Neuronal stem cell (in vitro differentiated cells): ENCODE measurements around the gene EHBP1L1.
A peak's percentile ranks its signal among the peaks of the same experiment; 100 is the strongest.

Experiments
- DNase-seq: peaks from one replicate; pipeline ENCODE4 v3.0.0-alpha.2; 2013; ENCODE audit warnings: low spot score
- H2AFZ ChIP-seq: one replicate; pipeline ENCODE4 v1.6.1; 2013; ENCODE audit warnings: mild to moderate bottlenecking, low read length, inconsistent platforms
- H2AK5ac ChIP-seq: 2 replicates; pipeline ENCODE4 v1.6.1; 2013; ENCODE audit warnings: low read depth, mild to moderate bottlenecking, inconsistent platforms, low read length, moderate library complexity, mixed read lengths
- H2BK120ac ChIP-seq: 2 replicates; pipeline ENCODE4 v1.6.1; 2013; ENCODE audit warnings: low read depth, mild to moderate bottlenecking, inconsistent platforms, low read length, moderate library complexity, mixed read lengths
- H2BK12ac ChIP-seq: one replicate; pipeline ENCODE4 v1.6.1; 2013; ENCODE audit warnings: low read length, inconsistent platforms
- H2BK15ac ChIP-seq: 2 replicates; pipeline ENCODE4 v1.6.1; 2013; ENCODE audit warnings: mild to moderate bottlenecking, low read length, inconsistent platforms, mixed read lengths
- H2BK5ac ChIP-seq: one replicate; pipeline ENCODE4 v1.6.1; 2013; ENCODE audit warnings: inconsistent platforms, mild to moderate bottlenecking, low read length, moderate library complexity
- H3K14ac ChIP-seq: one replicate; pipeline ENCODE4 v1.6.1; 2013; ENCODE audit warnings: low read length, inconsistent platforms
- H3K18ac ChIP-seq: 2 replicates; pipeline ENCODE4 v1.6.1; 2013; ENCODE audit warnings: low read length, inconsistent platforms
- H3K23ac ChIP-seq: 2 replicates; pipeline ENCODE4 v1.6.1; 2013; ENCODE audit warnings: low read depth, mild to moderate bottlenecking, mixed read lengths, low read length, inconsistent platforms; ENCODE audit not compliant: poor library complexity
- H3K27ac ChIP-seq: replicated peaks from 3 replicates; pipeline ENCODE4 v1.5.1; 2013; ENCODE audit warnings: low read length, inconsistent platforms
- H3K27me3 ChIP-seq, 3 experiments: 2 replicates each; pipeline ENCODE4 v1.6.1; 2013; ENCODE audit warnings: low read length in 3 of 3, mild to moderate bottlenecking in 2 of 3, inconsistent platforms in 1 of 3, low read depth in 1 of 3, mixed read lengths in 1 of 3, moderate library complexity in 1 of 3; ENCODE audit not compliant: control insufficient read depth in 3 of 3, insufficient read depth in 3 of 3
- H3K36me3 ChIP-seq, 2 donors: replicated peaks in 1 of 2; 2 replicates each; pipeline ENCODE4 v1.6.1; 2013; ENCODE audit warnings: low read length in 2 of 2; ENCODE audit not compliant: control insufficient read depth in 2 of 2, insufficient read depth in 2 of 2
- H3K4ac ChIP-seq: 2 replicates; pipeline ENCODE4 v1.6.1; 2013; ENCODE audit warnings: inconsistent platforms, mild to moderate bottlenecking, low read length, moderate library complexity
- H3K4me1 ChIP-seq, 2 donors: 1 replicate in 1 of 2; 2 replicates in 1 of 2; pipeline ENCODE4 v1.6.1; 2013; ENCODE audit warnings: low read length in 2 of 2, low read depth in 1 of 2; ENCODE audit not compliant: control insufficient read depth in 2 of 2, insufficient read depth in 1 of 2
- H3K4me2 ChIP-seq: one replicate; pipeline ENCODE4 v1.6.1; 2013; ENCODE audit warnings: mild to moderate bottlenecking, low read length, inconsistent platforms; ENCODE audit not compliant: insufficient read depth, poor library complexity, severe bottlenecking
- H3K4me3 ChIP-seq, 2 donors: 2 replicates each; pipeline ENCODE4 v1.5.1; 2013; ENCODE audit warnings: low read length in 2 of 2, mild to moderate bottlenecking in 2 of 2, inconsistent platforms in 1 of 2, moderate library complexity in 1 of 2
- H3K79me1 ChIP-seq: one replicate; pipeline ENCODE4 v1.6.1; 2013; ENCODE audit warnings: low read depth, mild to moderate bottlenecking, inconsistent platforms, low read length, moderate library complexity
- H3K9ac ChIP-seq: one replicate; pipeline ENCODE4 v1.6.1; 2013; ENCODE audit warnings: mild to moderate bottlenecking, low read depth, low read length, inconsistent platforms; ENCODE audit not compliant: poor library complexity
- H3K9me3 ChIP-seq, 2 donors: replicated peaks in 1 of 2; 2 replicates each; pipeline versions ENCODE3 to v1.6.1; 2013; ENCODE audit warnings: low read length in 2 of 2, mild to moderate bottlenecking in 2 of 2, inconsistent platforms in 1 of 2, low read depth in 1 of 2, mixed read lengths in 1 of 2, moderate library complexity in 1 of 2; ENCODE audit not compliant: control insufficient read depth in 2 of 2, insufficient read depth in 1 of 2
- H4K8ac ChIP-seq: one replicate; pipeline ENCODE4 v1.6.1; 2013; ENCODE audit warnings: low read depth, mild to moderate bottlenecking, inconsistent platforms, low read length, moderate library complexity
- H4K91ac ChIP-seq: one replicate; pipeline ENCODE4 v1.6.1; 2013; ENCODE audit warnings: low read length, low read depth, mild to moderate bottlenecking, inconsistent platforms; ENCODE audit not compliant: poor library complexity
- WGBS, 2 donors: extraction: QIAGEN DNeasy Blood & Tissue Kit; methylation state at CpG; one replicate each; pipeline ENCODE4 v1.1.7; 2013; ENCODE audit warnings: missing lambda C conversion rate in 2 of 2, mixed read lengths in 1 of 2; ENCODE audit not compliant: insufficient read length in 2 of 2, insufficient replicate concordance in 1 of 2; ENCODE audit errors: extremely low coverage in 2 of 2; 5-methylcytosine and 5-hydroxymethylcytosine counted together

Gene EHBP1L1

GRCh38 chr11:65576867-65577755, 1.3 kb downstream of the EHBP1L1 start:
- Histone ChIP-seq H2BK5ac (no peak overlapping the region), H3K4me2 (no peak overlapping the region), H3K27ac (no peak overlapping the region), H3K9me3 (no peaks in the 10 kb centered on the region), H3K18ac (peak overlapping the region; percentile 40), H3K4me1 (peaks cover 19 to 34% of the 10 kb centered on the region in 2 donors), H3K27me3 (peaks cover 0 to 25% (median 3%) of the 10 kb centered on the region in 3 experiments), H2AFZ (no peak overlapping the region), H3K23ac (peak overlapping the region; percentile 11), H2BK120ac (no peak overlapping the region), H3K36me3 (peaks cover 4 to 16% of the 10 kb centered on the region in 2 donors), H3K9ac (peak overlapping the region; percentile 27), H4K8ac (no peak overlapping the region), H2AK5ac (peak overlapping the region; percentile 72), H2BK12ac (no peak overlapping the region), H3K14ac (peak overlapping the region; percentile 27), H4K91ac (no peak overlapping the region), H2BK15ac (peak overlapping the region; percentile 0), H3K4ac (no peak overlapping the region), H3K4me3 (no peak overlapping the region), H3K79me1 (peaks cover 5% of the 10 kb centered on the region)
- WGBS, 2 donors = no CpG with 5 or more reads among the region's 18 CpGs
- DNase-seq = no peak

- Histone ChIP-seq H3K27me3 (peaks cover 0 to 25% (median 3%) of the 10 kb centered on the region in 3 experiments), H3K14ac (no peak overlapping the region), H2BK120ac (no peak overlapping the region), H3K9ac (no peak overlapping the region), H3K4me2 (no peak overlapping the region), H4K8ac (no peak overlapping the region), H2BK5ac (no peak overlapping the region), H3K27ac (no peak overlapping the region), H3K36me3 (peaks cover 4 to 16% of the 10 kb centered on the region in 2 donors), H2AK5ac (peak overlapping the region; percentile 72), H3K4ac (no peak overlapping the region), H2BK15ac (peak overlapping the region; percentile 0), H3K18ac (peak overlapping the region; percentile 40), H3K4me3 (no peak overlapping the region), H2BK12ac (no peak overlapping the region), H2AFZ (no peak overlapping the region), H4K91ac (no peak overlapping the region), H3K79me1 (peaks cover 5% of the 10 kb centered on the region), H3K9me3 (no peaks in the 10 kb centered on the region), H3K23ac (peak overlapping the region; percentile 11), H3K4me1 (peaks cover 19 to 34% of the 10 kb centered on the region in 2 donors)
- no CpG with 5 or more reads among the region's 8 CpGs for WGBS, 2 donors
- no peak for DNase-seq
Measured at GRCh38 chr11:65577756-65578109, 1.9 kb downstream of the EHBP1L1 start.

GRCh38 chr11:65578134-65578533, 2.3 kb downstream of the EHBP1L1 start:
- H3K79me1 ChIP-seq = peaks cover 5% of the 10 kb centered on the region
- H3K9ac ChIP-seq = no peak overlapping the region
- H2BK15ac ChIP-seq = no peak overlapping the region
- H3K4me2 ChIP-seq = no peak overlapping the region
- no peak overlapping the region for H4K8ac ChIP-seq
- H3K14ac ChIP-seq = no peak overlapping the region
- no peak overlapping the region for H3K4ac ChIP-seq
- H3K4me1 ChIP-seq = peaks cover 17 to 33% of the 10 kb centered on the region in 2 donors
- H3K18ac ChIP-seq = no peak overlapping the region
- H2BK120ac ChIP-seq = no peak overlapping the region
- H3K27ac ChIP-seq = no peak overlapping the region
- H3K4me3 ChIP-seq = no peak overlapping the region
- H2AFZ ChIP-seq = no peak overlapping the region
- no peak overlapping the region for H4K91ac ChIP-seq
- H3K27me3 ChIP-seq = peaks cover 0 to 25% (median 3%) of the 10 kb centered on the region in 3 experiments
- peak overlapping the region; percentile 35 for H2AK5ac ChIP-seq
- DNase-seq = no peak
- H2BK12ac ChIP-seq = no peak overlapping the region
- no CpG with 5 or more reads among the region's 7 CpGs for WGBS, 2 donors
- H3K9me3 ChIP-seq = no peaks in the 10 kb centered on the region
- H3K36me3 ChIP-seq = peaks cover 4 to 16% of the 10 kb centered on the region in 2 donors
- no peak overlapping the region for H2BK5ac ChIP-seq
- no peak overlapping the region for H3K23ac ChIP-seq

- Histone ChIP-seq H2BK120ac (no peak overlapping the region), H3K27ac (no peak overlapping the region), H2BK5ac (no peak overlapping the region), H3K9ac (no peak overlapping the region), H3K79me1 (no peaks in the 10 kb centered on the region), H3K27me3 (peaks cover 0 to 25% (median 3%) of the 10 kb centered on the region in 3 experiments), H2BK15ac (peak overlapping the region; percentile 41), H2BK12ac (no peak overlapping the region), H2AFZ (no peak overlapping the region), H3K14ac (no peak overlapping the region), H3K36me3 (peaks cover 2 to 13% of the 10 kb centered on the region in 2 donors), H2AK5ac (peak overlapping the region; percentile 38), H3K23ac (no peak overlapping the region), H4K8ac (no peak overlapping the region), H3K4me1 (peaks cover 11 to 29% of the 10 kb centered on the region in 2 donors), H4K91ac (no peak overlapping the region), H3K4me3 (no peak overlapping the region), H3K18ac (peak overlapping the region; percentile 62), H3K9me3 (no peaks in the 10 kb centered on the region), H3K4ac (peak overlapping the region; percentile 37), H3K4me2 (no peak overlapping the region)
- WGBS, 2 donors = no CpG with 5 or more reads among the region's 3 CpGs
- DNase-seq = no peak
Measured at GRCh38 chr11:65578667-65579066, 2.8 kb downstream of the EHBP1L1 start.
